KG1 (cell line): ENCODE measurements around the gene GPAM.
"Not testable (repeated sequence)": the region's sequence is repeated elsewhere in the genome, so short reads cannot be mapped to it uniquely, and the experiment has no call there.

Experiments
- DNase-seq: peaks from one replicate; lab custom pipeline; 2025; lab: John Stamatoyannopoulos, UW

GPAM gene

GRCh38 chr10:112216151-112216550 is 32.6 kb upstream of the GPAM start:
- no peak for DNase-seq

GRCh38 chr10:112215342-112215774 is 31.8 kb upstream of the GPAM start:
- no peak for DNase-seq

GRCh38 chr10:112214298-112214926 is 30.8 kb upstream of the GPAM start:
- DNase-seq = no peak

- DNase-seq = no peak
Observed at GRCh38 chr10:112213836-112214235, 30.3 kb upstream of the GPAM start.

- DNase-seq = no peak
Observed at GRCh38 chr10:112213098-112213823, 29.7 kb upstream of the GPAM start.

- no peak for DNase-seq
Observed at GRCh38 chr10:112210666-112211065, 27.1 kb upstream of the GPAM start.

GRCh38 chr10:112209684-112210131 is 26.1 kb upstream of the GPAM start:
- no peak for DNase-seq

GRCh38 chr10:112208997-112209396 is 25.4 kb upstream of the GPAM start:
- no peak for DNase-seq

- DNase-seq = no peak
Observed at GRCh38 chr10:112208292-112208691, 24.7 kb upstream of the GPAM start.

- DNase-seq = no peak
Observed at GRCh38 chr10:112203328-112204076, 19.9 kb upstream of the GPAM start.

GRCh38 chr10:112202561-112203241 is 19.1 kb upstream of the GPAM start:
- no peak for DNase-seq

- DNase-seq = no peak
Observed at GRCh38 chr10:112202076-112202475, 18.5 kb upstream of the GPAM start.

GRCh38 chr10:112201334-112201733 is 17.8 kb upstream of the GPAM start:
- no peak for DNase-seq

GRCh38 chr10:112200259-112200658 is 16.7 kb upstream of the GPAM start:
- DNase-seq = not testable (repeated sequence)

GRCh38 chr10:112197662-112198061 is 14.1 kb upstream of the GPAM start:
- DNase-seq = not testable (repeated sequence)

- no peak for DNase-seq
Observed at GRCh38 chr10:112195224-112195623, 11.7 kb upstream of the GPAM start.

GRCh38 chr10:112191791-112192190 is 8.2 kb upstream of the GPAM start:
- DNase-seq = no peak

- DNase-seq = no peak
Observed at GRCh38 chr10:112191041-112191590, 7.6 kb upstream of the GPAM start.

GRCh38 chr10:112189465-112189864 is 5.9 kb upstream of the GPAM start:
- no peak for DNase-seq

- DNase-seq = no peak
Observed at GRCh38 chr10:112187527-112187926, 4.0 kb upstream of the GPAM start.

GRCh38 chr10:112185959-112186358 is 2.4 kb upstream of the GPAM start:
- no peak for DNase-seq

- DNase-seq = no peak
Observed at GRCh38 chr10:112184379-112184778, 814 bp upstream of the GPAM start.
